DOHH2 (cell line): ENCODE measurements around the gene PLPPR1.

Experiments used
- EZH2phosphoT487 ChIP-seq: fragments of 200-600 bp; sonication (generic); IDR thresholded peaks from 2 replicates; pipeline ENCODE4 v1.6.1; 2017; ENCODE audit warnings: borderline replicate concordance, mild to moderate bottlenecking, antibody characterized with exemption, low read length, moderate library complexity, mixed read lengths
- TF ChIP-seq, protein P1 (sequence below): fragments of 200-600 bp; sonication (generic); IDR thresholded peaks from one replicate; pipeline ENCODE4 v1.5.1; 2014; ENCODE audit warnings: antibody characterized with exemption, mild to moderate bottlenecking, low read depth, low read length; ENCODE audit not compliant: poor library complexity, severe bottlenecking

DNA sequence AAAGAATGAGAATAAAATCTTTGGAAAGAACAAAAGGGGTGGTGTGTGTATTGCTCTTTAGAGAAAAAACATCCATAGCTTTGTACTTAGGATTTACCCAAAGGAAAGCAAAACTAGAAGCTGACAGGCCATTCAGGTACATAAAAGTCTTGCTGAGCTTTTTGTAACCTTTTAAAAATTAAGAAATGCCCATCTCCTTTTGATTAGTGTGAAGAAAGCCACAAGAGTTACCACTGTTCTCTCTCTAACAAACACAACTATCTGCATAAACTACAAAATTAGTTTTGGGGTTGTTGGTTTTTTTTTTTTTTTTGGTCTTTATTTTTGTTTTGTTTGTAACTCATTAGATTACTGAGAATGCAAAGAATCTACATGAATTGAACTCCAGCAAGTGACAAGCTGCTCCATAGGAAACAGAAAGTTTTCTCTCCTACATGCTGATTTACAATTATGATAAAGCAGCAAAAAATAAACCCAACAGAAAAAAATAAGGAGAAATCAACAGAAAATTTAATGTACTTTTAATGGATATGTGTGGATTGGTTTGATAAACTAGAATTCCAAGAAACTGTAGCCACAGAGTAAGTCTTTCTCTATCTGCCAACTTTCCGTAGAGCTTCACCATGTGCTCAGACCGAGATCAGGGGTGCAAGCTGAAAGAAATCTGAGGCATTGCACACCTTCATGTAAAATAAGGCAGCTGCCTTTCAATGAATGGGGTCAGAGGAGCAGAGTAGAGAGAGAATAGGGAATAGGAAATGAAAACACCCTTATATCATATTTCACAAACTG is 344.0 kb downstream of the PLPPR1 start:
- TF ChIP-seq, protein P1, sequence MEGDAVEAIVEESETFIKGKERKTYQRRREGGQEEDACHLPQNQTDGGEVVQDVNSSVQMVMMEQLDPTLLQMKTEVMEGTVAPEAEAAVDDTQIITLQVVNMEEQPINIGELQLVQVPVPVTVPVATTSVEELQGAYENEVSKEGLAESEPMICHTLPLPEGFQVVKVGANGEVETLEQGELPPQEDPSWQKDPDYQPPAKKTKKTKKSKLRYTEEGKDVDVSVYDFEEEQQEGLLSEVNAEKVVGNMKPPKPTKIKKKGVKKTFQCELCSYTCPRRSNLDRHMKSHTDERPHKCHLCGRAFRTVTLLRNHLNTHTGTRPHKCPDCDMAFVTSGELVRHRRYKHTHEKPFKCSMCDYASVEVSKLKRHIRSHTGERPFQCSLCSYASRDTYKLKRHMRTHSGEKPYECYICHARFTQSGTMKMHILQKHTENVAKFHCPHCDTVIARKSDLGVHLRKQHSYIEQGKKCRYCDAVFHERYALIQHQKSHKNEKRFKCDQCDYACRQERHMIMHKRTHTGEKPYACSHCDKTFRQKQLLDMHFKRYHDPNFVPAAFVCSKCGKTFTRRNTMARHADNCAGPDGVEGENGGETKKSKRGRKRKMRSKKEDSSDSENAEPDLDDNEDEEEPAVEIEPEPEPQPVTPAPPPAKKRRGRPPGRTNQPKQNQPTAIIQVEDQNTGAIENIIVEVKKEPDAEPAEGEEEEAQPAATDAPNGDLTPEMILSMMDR, result no peak
- no peak for TF ChIP-seq EZH2phosphoT487
